Endothelial cell of umbilical vein (primary cell): Measurements from ENCODE around the gene STRA6. TPM values are rescaled to one million over a fixed set of nuclear protein-coding genes. Genes with fewer than 3 reads are reported as not detected.

Source experiments
- BruUV-seq: library from RNA; stranded (reverse); fragments of 400-500 nt; replicated peaks from 2 replicates; lab custom pipeline; 2021; lab: Mats Ljungman, UMichigan
- CTCF ChIA-PET: fragments of 300-600, 350-600 bp; sonication (Branson Sonifier 250); formaldehyde crosslinking; loops from one replicate; lab custom pipeline; 2021; ENCODE audit warnings: antibody characterized with exemption, inconsistent platforms; lab: Charles Lee
- POLR2A ChIA-PET: fragments of 300-600, 350-600 bp; sonication (Branson Sonifier 250); formaldehyde crosslinking; loops from one replicate; lab custom pipeline; 2021; ENCODE audit warnings: antibody characterized with exemption, inconsistent platforms; lab: Charles Lee
- DNase-seq: peaks from one replicate; pipeline ENCODE4 v3.0.0-alpha.2; 2011; ENCODE audit warnings: low read depth, low spot score
- FAIRE-seq: peaks from 2 replicates; lab custom pipeline; 2011; peaks lifted over from hg19 to GRCh38; lab: Jason Lieb, UNC
- H2AFZ ChIP-seq: 2 replicates; pipeline ENCODE4 v1.6.0; 2012; ENCODE audit warnings: low read depth, low read length, control low read depth, inconsistent platforms
- H3K27ac ChIP-seq: 2 replicates; pipeline ENCODE4 v1.5.1; 2011; ENCODE audit warnings: low read depth, mild to moderate bottlenecking, control low read depth, low read length, moderate library complexity; ENCODE audit not compliant: insufficient read depth
- H3K27me3 ChIP-seq, 2 experiments: 2 replicates each; pipeline versions ENCODE4 v1.6.0 to v1.6.1; 2011; ENCODE audit warnings: low read length in 2 of 2, mixed read lengths in 1 of 2; ENCODE audit not compliant: control insufficient read depth in 2 of 2, insufficient read depth in 2 of 2
- H3K36me3 ChIP-seq, 2 experiments: 2 replicates in 1 of 2; 3 replicates in 1 of 2; pipeline ENCODE4 v1.5.1; 2011; ENCODE audit warnings: low read length in 2 of 2, mild to moderate bottlenecking in 1 of 2, moderate library complexity in 1 of 2; ENCODE audit not compliant: control insufficient read depth in 2 of 2, insufficient read depth in 2 of 2; ENCODE audit errors: extremely low read depth in 1 of 2
- H3K4me1 ChIP-seq: 3 replicates; pipeline ENCODE4 v1.5.1; 2011; ENCODE audit warnings: mild to moderate bottlenecking, low read length; ENCODE audit not compliant: control insufficient read depth, insufficient read depth; ENCODE audit errors: extremely low read depth
- H3K4me2 ChIP-seq: 2 replicates; pipeline ENCODE4 v1.6.1; 2011; ENCODE audit warnings: low read length, control low read depth, mixed read lengths; ENCODE audit not compliant: insufficient read depth
- H3K4me3 ChIP-seq, 3 experiments: fragments of 200-600 bp in 1 of 3; sonication (generic), shearing (Covaris generic) in 1 of 3; replicated peaks in 1 of 3; 2 replicates each; pipeline ENCODE4 v1.5.1; 2011 to 2016; ENCODE audit warnings: control low read depth in 3 of 3, low read length in 3 of 3, mild to moderate bottlenecking in 2 of 3, inconsistent platforms in 1 of 3, low read depth in 1 of 3, moderate library complexity in 1 of 3; ENCODE audit not compliant: insufficient read depth in 1 of 3
- H3K79me2 ChIP-seq: 2 replicates; pipeline ENCODE4 v1.6.0; 2012; ENCODE audit warnings: low read length, inconsistent platforms; ENCODE audit not compliant: control insufficient read depth, insufficient read depth
- H3K9ac ChIP-seq: replicated peaks from 2 replicates; pipeline ENCODE3; 2011; ENCODE audit warnings: low read length, control low read depth; ENCODE audit not compliant: insufficient read depth; ENCODE audit errors: extremely low read depth
- H3K9me1 ChIP-seq: replicated peaks from 3 replicates; pipeline ENCODE4 v1.6.0; 2011; ENCODE audit warnings: mild to moderate bottlenecking, low read length; ENCODE audit not compliant: control insufficient read depth, insufficient read depth; ENCODE audit errors: extremely low read depth
- H3K9me3 ChIP-seq: replicated peaks from 2 replicates; pipeline ENCODE4 v1.5.1; 2012; ENCODE audit warnings: low read length, inconsistent platforms; ENCODE audit not compliant: control insufficient read depth, insufficient read depth
- H4K20me1 ChIP-seq: replicated peaks from 2 replicates; pipeline ENCODE3; 2011; ENCODE audit warnings: mild to moderate bottlenecking, low read length; ENCODE audit not compliant: control insufficient read depth, insufficient read depth; ENCODE audit errors: extremely low read depth
- EZH2 ChIP-seq: IDR thresholded peaks from 2 replicates; pipeline ENCODE4 v1.6.1; 2012; ENCODE audit warnings: borderline replicate concordance, low read depth, mild to moderate bottlenecking, moderate library complexity, low read length, inconsistent platforms; ENCODE audit not compliant: severe bottlenecking
- FOS ChIP-seq: IDR thresholded peaks from 2 replicates; pipeline ENCODE4 v1.6.1; 2011; ENCODE audit warnings: mild to moderate bottlenecking, low read length, moderate library complexity, borderline replicate concordance; ENCODE audit not compliant: insufficient read depth
- GATA2 ChIP-seq: IDR thresholded peaks from 2 replicates; pipeline ENCODE4 v1.7.0; 2011; ENCODE audit warnings: low read depth, mild to moderate bottlenecking, moderate library complexity, mixed read lengths, low read length; ENCODE audit not compliant: insufficient read length, insufficient read depth
- JUN ChIP-seq: IDR thresholded peaks from 2 replicates; pipeline ENCODE4 v1.6.1; 2011; ENCODE audit warnings: borderline replicate concordance, low read depth; ENCODE audit not compliant: insufficient read length, insufficient read depth
- MYC ChIP-seq: IDR thresholded peaks from one replicate; pipeline ENCODE4 v1.6.1; 2011; ENCODE audit warnings: mild to moderate bottlenecking, low read depth, low read length
- POLR2A ChIP-seq: IDR thresholded peaks from 2 replicates; pipeline ENCODE4 v1.6.1; 2012; ENCODE audit warnings: low read depth, mild to moderate bottlenecking, control low read depth, low read length
- POLR2AphosphoS5 ChIP-seq: IDR thresholded peaks from 2 replicates; pipeline ENCODE4 v1.6.1; 2012; ENCODE audit warnings: low read depth, mild to moderate bottlenecking, control low read depth, low read length, moderate library complexity; ENCODE audit not compliant: insufficient read depth
- dilution Hi-C: fragments of 300-500 bp; cut with MboI; formaldehyde crosslinking; loops from one replicate; pipeline ENCODE4 v1.15.0; 2019; ENCODE audit warnings: low sequenced_read_pairs; ENCODE audit not compliant: extremely low pct_ligation_motif_present
- intact Hi-C: fragments of 100-400 bp; cut with micrococcal nuclease; formaldehyde crosslinking; loops from one replicate; pipeline ENCODE4 v1.10.0; 2022
- polyA plus RNA-seq, 4 experiments: library from polyadenylated mRNA; depleted of rRNA in 3 of 4; stranded (reverse) in 3 of 4; unstranded in 1 of 4; fragments of >200 nt; gene quantifications; 2 replicates each; pipeline versions ENCODE4 v1.2.1 to v1.2.3, GENCODE V29; 2011 to 2012; ENCODE audit warnings: missing spikeins in 1 of 4
- total RNA-seq: library from RNA; stranded (reverse); gene quantifications from 2 replicates; pipeline ENCODE4 v1.2.3, GENCODE V29; 2021
- TF ChIP-seq, protein P1 (sequence below), 2 donors: IDR thresholded peaks; 1 replicate in 1 of 2; 2 replicates in 1 of 2; pipeline ENCODE4 v1.5.1; 2011; ENCODE audit warnings: low read length in 2 of 2, mild to moderate bottlenecking in 2 of 2, moderate library complexity in 2 of 2, control low read depth in 1 of 2, inconsistent platforms in 1 of 2, low read depth in 1 of 2; ENCODE audit not compliant: insufficient read depth in 1 of 2; ENCODE audit errors: extremely low read depth in 1 of 2
- TF ChIP-seq, protein P2 (sequence below): IDR thresholded peaks from 2 replicates; pipeline ENCODE4 v1.6.1; 2011; ENCODE audit not compliant: insufficient read depth, insufficient read length

The STRA6 gene
- total and polyA plus RNA-seq, 2 donors (not counting 3 experiments of a cell fraction or from before 2014, with no cell fraction given) = not detected

DNA sequence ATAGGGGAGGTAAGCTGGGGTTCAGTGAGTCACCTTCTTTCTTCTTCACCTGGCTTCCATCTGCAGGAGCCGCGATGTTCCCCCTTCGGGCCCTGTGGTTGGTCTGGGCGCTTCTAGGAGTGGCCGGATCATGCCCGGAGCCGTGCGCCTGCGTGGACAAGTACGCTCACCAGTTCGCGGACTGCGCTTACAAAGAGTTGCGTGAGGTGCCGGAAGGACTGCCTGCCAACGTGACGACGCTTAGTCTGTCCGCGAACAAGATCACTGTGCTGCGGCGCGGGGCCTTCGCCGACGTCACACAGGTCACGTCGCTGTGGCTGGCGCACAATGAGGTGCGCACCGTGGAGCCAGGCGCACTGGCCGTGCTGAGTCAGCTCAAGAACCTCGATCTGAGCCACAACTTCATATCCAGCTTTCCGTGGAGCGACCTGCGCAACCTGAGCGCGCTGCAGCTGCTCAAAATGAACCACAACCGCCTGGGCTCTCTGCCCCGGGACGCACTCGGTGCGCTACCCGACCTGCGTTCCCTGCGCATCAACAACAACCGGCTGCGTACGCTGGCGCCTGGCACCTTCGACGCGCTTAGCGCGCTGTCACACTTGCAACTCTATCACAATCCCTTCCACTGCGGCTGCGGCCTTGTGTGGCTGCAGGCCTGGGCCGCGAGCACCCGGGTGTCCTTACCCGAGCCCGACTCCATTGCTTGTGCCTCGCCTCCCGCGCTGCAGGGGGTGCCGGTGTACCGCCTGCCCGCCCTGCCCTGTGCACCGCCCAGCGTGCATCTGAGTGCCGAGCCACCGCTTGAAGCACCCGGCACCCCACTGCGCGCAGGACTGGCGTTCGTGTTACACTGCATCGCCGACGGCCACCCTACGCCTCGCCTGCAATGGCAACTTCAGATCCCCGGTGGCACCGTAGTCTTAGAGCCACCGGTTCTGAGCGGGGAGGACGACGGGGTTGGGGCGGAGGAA is 69.6 kb downstream of the STRA6 start:
- intact Hi-C loops = loop anchor here (5.0 kb wide), 2 partner anchors 161 to 181 kb away; no protein-coding TSS in a partner anchor
- no TSS peak for BruUV-seq
- POLR2A ChIA-PET = no interaction called here

DNA sequence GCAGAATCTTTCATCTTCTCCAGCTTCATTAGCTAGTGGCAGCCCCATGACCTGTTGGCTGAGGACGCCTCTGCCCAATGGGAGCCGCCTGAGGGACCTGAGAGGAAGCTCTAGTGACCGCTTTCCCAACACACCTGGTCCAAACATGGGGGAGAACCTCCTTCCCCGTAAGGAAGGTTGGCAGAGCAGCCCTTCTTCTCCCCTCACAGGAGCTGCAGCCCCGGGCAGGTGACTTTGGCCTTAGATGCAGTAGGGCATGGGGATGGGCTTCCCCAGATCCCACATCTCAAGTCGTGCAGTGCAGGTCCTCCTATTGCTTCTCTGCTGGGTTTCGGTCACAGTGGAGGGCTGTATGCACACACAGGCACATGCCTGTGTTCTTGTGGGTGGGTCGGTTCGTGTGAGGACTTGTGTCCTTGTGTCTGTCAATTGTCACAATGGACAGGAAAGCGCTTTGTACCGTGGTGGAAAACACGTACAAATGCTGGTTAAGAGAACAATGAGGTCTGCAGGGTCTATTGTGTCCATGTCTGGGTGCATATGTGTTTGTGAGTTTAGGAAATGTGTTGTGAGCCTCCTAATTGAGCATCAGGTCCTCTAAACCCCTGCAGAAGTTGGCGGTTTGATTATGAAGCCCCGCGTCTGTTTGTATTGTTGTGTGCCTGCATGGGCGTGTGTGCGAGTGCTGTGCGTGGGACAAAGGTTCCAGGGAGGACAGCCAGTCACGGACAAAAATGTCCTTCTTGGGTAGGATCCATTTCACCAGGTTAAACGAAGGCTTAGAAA is 70.8 kb downstream of the STRA6 start:
- Histone ChIP-seq H4K20me1 (no peaks in the 10 kb centered on the region), H3K79me2 (no peaks in the 10 kb centered on the region), H2AFZ (no peak overlapping the region), H3K9me3 (no peaks in the 10 kb centered on the region), H3K9me1 (no peaks in the 10 kb centered on the region), H3K4me2 (no peak overlapping the region), H3K4me1 (peaks cover 13% of the 10 kb centered on the region), H3K4me3 (no peak overlapping the region), H3K9ac (no peak overlapping the region), H3K27me3 (peaks cover 80 to 88% of the 10 kb centered on the region in 2 experiments), H3K27ac (no peak overlapping the region), H3K36me3 (no peaks in the 10 kb centered on the region)
- BruUV-seq = no TSS peak
- TF ChIP-seq EZH2 = no peak
- TF ChIP-seq, protein P1, sequence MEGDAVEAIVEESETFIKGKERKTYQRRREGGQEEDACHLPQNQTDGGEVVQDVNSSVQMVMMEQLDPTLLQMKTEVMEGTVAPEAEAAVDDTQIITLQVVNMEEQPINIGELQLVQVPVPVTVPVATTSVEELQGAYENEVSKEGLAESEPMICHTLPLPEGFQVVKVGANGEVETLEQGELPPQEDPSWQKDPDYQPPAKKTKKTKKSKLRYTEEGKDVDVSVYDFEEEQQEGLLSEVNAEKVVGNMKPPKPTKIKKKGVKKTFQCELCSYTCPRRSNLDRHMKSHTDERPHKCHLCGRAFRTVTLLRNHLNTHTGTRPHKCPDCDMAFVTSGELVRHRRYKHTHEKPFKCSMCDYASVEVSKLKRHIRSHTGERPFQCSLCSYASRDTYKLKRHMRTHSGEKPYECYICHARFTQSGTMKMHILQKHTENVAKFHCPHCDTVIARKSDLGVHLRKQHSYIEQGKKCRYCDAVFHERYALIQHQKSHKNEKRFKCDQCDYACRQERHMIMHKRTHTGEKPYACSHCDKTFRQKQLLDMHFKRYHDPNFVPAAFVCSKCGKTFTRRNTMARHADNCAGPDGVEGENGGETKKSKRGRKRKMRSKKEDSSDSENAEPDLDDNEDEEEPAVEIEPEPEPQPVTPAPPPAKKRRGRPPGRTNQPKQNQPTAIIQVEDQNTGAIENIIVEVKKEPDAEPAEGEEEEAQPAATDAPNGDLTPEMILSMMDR (IDR thresholded peaks at IDR 0.05; ENCODE audit: extremely low read depth in 1 of 2, insufficient read depth in 1 of 2, low read depth in 1 of 2, low read length in 2 of 2) = no peak
- no peak for TF ChIP-seq POLR2A
- TF ChIP-seq JUN = no peak
- no peak for TF ChIP-seq FOS
- no peak for TF ChIP-seq MYC
- no peak for TF ChIP-seq POLR2AphosphoS5
- TF ChIP-seq, protein P2, sequence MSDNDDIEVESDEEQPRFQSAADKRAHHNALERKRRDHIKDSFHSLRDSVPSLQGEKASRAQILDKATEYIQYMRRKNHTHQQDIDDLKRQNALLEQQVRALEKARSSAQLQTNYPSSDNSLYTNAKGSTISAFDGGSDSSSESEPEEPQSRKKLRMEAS = no peak
- TF ChIP-seq GATA2 = no peak
- intact Hi-C loops = loop anchor here (5.0 kb wide), 2 partner anchors 160 to 180 kb away; no protein-coding TSS in a partner anchor
- no peak for FAIRE-seq
- DNase-seq = no peak
- ChIA-PET CTCF (interaction anchor here (1.3 to 1.4 kb wide), 2 partner anchors 176 to 189 kb away, joined by 8 to 9 read pairs; no protein-coding TSS in a partner anchor), POLR2A (no interaction called here)
- dilution Hi-C loops = no loop called here

More for the DNA sequence above, 69.6 kb downstream of the STRA6 start:
- Histone ChIP-seq H3K27ac (no peak overlapping the region), H4K20me1 (no peaks in the 10 kb centered on the region), H3K4me1 (peaks cover 12% of the 10 kb centered on the region), H3K9me3 (no peaks in the 10 kb centered on the region), H3K79me2 (no peaks in the 10 kb centered on the region), H3K4me2 (no peak overlapping the region), H3K36me3 (no peaks in the 10 kb centered on the region), H3K9me1 (no peaks in the 10 kb centered on the region), H3K9ac (no peak overlapping the region), H3K4me3 (no peak overlapping the region), H3K27me3 (peaks cover 85 to 86% of the 10 kb centered on the region in 2 experiments), H2AFZ (no peak overlapping the region)
- TF ChIP-seq FOS = no peak
- TF ChIP-seq EZH2 = peak; percentile 52
- TF ChIP-seq POLR2AphosphoS5 = no peak
- CTCF ChIA-PET = interaction anchor here (1.1 to 2.6 kb wide), 3 partner anchors 11 to 181 kb away, joined by 7 to 23 read pairs (median 9); no protein-coding TSS in a partner anchor
- dilution Hi-C loops = no loop called here
- FAIRE-seq = no peak
- no peak for DNase-seq
